Endothelial cell of umbilical vein (primary cell): ENCODE data around the gene TSN. TPM values are rescaled to one million over a fixed set of nuclear protein-coding genes. Genes with fewer than 3 reads are reported as not detected.

Experiments
- BruUV-seq: library from RNA; stranded (reverse); fragments of 400-500 nt; replicated peaks from 2 replicates; lab custom pipeline; 2021; lab: Mats Ljungman, UMichigan
- CTCF ChIA-PET: fragments of 300-600, 350-600 bp; sonication (Branson Sonifier 250); formaldehyde crosslinking; loops from one replicate; lab custom pipeline; 2021; ENCODE audit warnings: antibody characterized with exemption, inconsistent platforms; lab: Charles Lee
- POLR2A ChIA-PET: fragments of 300-600, 350-600 bp; sonication (Branson Sonifier 250); formaldehyde crosslinking; loops from one replicate; lab custom pipeline; 2021; ENCODE audit warnings: antibody characterized with exemption, inconsistent platforms; lab: Charles Lee
- DNase-seq: peaks from one replicate; pipeline ENCODE4 v3.0.0-alpha.2; 2011; ENCODE audit warnings: low read depth, low spot score
- FAIRE-seq: peaks from 2 replicates; lab custom pipeline; 2011; peaks lifted over from hg19 to GRCh38; lab: Jason Lieb, UNC
- H2AFZ ChIP-seq: 2 replicates; pipeline ENCODE4 v1.6.0; 2012; ENCODE audit warnings: low read depth, low read length, control low read depth, inconsistent platforms
- H3K27ac ChIP-seq: 2 replicates; pipeline ENCODE4 v1.5.1; 2011; ENCODE audit warnings: low read depth, mild to moderate bottlenecking, control low read depth, low read length, moderate library complexity; ENCODE audit not compliant: insufficient read depth
- H3K27me3 ChIP-seq, 2 experiments: 2 replicates each; pipeline versions ENCODE4 v1.6.0 to v1.6.1; 2011; ENCODE audit warnings: low read length in 2 of 2, mixed read lengths in 1 of 2; ENCODE audit not compliant: control insufficient read depth in 2 of 2, insufficient read depth in 2 of 2
- H3K36me3 ChIP-seq, 2 experiments: 2 replicates in 1 of 2; 3 replicates in 1 of 2; pipeline ENCODE4 v1.5.1; 2011; ENCODE audit warnings: low read length in 2 of 2, mild to moderate bottlenecking in 1 of 2, moderate library complexity in 1 of 2; ENCODE audit not compliant: control insufficient read depth in 2 of 2, insufficient read depth in 2 of 2; ENCODE audit errors: extremely low read depth in 1 of 2
- H3K4me1 ChIP-seq: 3 replicates; pipeline ENCODE4 v1.5.1; 2011; ENCODE audit warnings: mild to moderate bottlenecking, low read length; ENCODE audit not compliant: control insufficient read depth, insufficient read depth; ENCODE audit errors: extremely low read depth
- H3K4me2 ChIP-seq: 2 replicates; pipeline ENCODE4 v1.6.1; 2011; ENCODE audit warnings: low read length, control low read depth, mixed read lengths; ENCODE audit not compliant: insufficient read depth
- H3K4me3 ChIP-seq, 3 experiments: fragments of 200-600 bp in 1 of 3; sonication (generic), shearing (Covaris generic) in 1 of 3; replicated peaks in 1 of 3; 2 replicates each; pipeline ENCODE4 v1.5.1; 2011 to 2016; ENCODE audit warnings: control low read depth in 3 of 3, low read length in 3 of 3, mild to moderate bottlenecking in 2 of 3, inconsistent platforms in 1 of 3, low read depth in 1 of 3, moderate library complexity in 1 of 3; ENCODE audit not compliant: insufficient read depth in 1 of 3
- H3K79me2 ChIP-seq: 2 replicates; pipeline ENCODE4 v1.6.0; 2012; ENCODE audit warnings: low read length, inconsistent platforms; ENCODE audit not compliant: control insufficient read depth, insufficient read depth
- H3K9ac ChIP-seq: replicated peaks from 2 replicates; pipeline ENCODE3; 2011; ENCODE audit warnings: low read length, control low read depth; ENCODE audit not compliant: insufficient read depth; ENCODE audit errors: extremely low read depth
- H3K9me1 ChIP-seq: replicated peaks from 3 replicates; pipeline ENCODE4 v1.6.0; 2011; ENCODE audit warnings: mild to moderate bottlenecking, low read length; ENCODE audit not compliant: control insufficient read depth, insufficient read depth; ENCODE audit errors: extremely low read depth
- H3K9me3 ChIP-seq: replicated peaks from 2 replicates; pipeline ENCODE4 v1.5.1; 2012; ENCODE audit warnings: low read length, inconsistent platforms; ENCODE audit not compliant: control insufficient read depth, insufficient read depth
- H4K20me1 ChIP-seq: replicated peaks from 2 replicates; pipeline ENCODE3; 2011; ENCODE audit warnings: mild to moderate bottlenecking, low read length; ENCODE audit not compliant: control insufficient read depth, insufficient read depth; ENCODE audit errors: extremely low read depth
- CTCF ChIP-seq, 2 donors: IDR thresholded peaks; 1 replicate in 1 of 2; 2 replicates in 1 of 2; pipeline ENCODE4 v1.5.1; 2011; ENCODE audit warnings: low read length in 2 of 2, mild to moderate bottlenecking in 2 of 2, moderate library complexity in 2 of 2, control low read depth in 1 of 2, inconsistent platforms in 1 of 2, low read depth in 1 of 2; ENCODE audit not compliant: insufficient read depth in 1 of 2; ENCODE audit errors: extremely low read depth in 1 of 2
- EZH2 ChIP-seq: IDR thresholded peaks from 2 replicates; pipeline ENCODE4 v1.6.1; 2012; ENCODE audit warnings: borderline replicate concordance, low read depth, mild to moderate bottlenecking, moderate library complexity, low read length, inconsistent platforms; ENCODE audit not compliant: severe bottlenecking
- FOS ChIP-seq: IDR thresholded peaks from 2 replicates; pipeline ENCODE4 v1.6.1; 2011; ENCODE audit warnings: mild to moderate bottlenecking, low read length, moderate library complexity, borderline replicate concordance; ENCODE audit not compliant: insufficient read depth
- GATA2 ChIP-seq: IDR thresholded peaks from 2 replicates; pipeline ENCODE4 v1.7.0; 2011; ENCODE audit warnings: low read depth, mild to moderate bottlenecking, moderate library complexity, mixed read lengths, low read length; ENCODE audit not compliant: insufficient read length, insufficient read depth
- JUN ChIP-seq: IDR thresholded peaks from 2 replicates; pipeline ENCODE4 v1.6.1; 2011; ENCODE audit warnings: borderline replicate concordance, low read depth; ENCODE audit not compliant: insufficient read length, insufficient read depth
- MYC ChIP-seq: IDR thresholded peaks from one replicate; pipeline ENCODE4 v1.6.1; 2011; ENCODE audit warnings: mild to moderate bottlenecking, low read depth, low read length
- POLR2A ChIP-seq: IDR thresholded peaks from 2 replicates; pipeline ENCODE4 v1.6.1; 2012; ENCODE audit warnings: low read depth, mild to moderate bottlenecking, control low read depth, low read length
- POLR2AphosphoS5 ChIP-seq: IDR thresholded peaks from 2 replicates; pipeline ENCODE4 v1.6.1; 2012; ENCODE audit warnings: low read depth, mild to moderate bottlenecking, control low read depth, low read length, moderate library complexity; ENCODE audit not compliant: insufficient read depth
- dilution Hi-C: fragments of 300-500 bp; cut with MboI; formaldehyde crosslinking; loops from one replicate; pipeline ENCODE4 v1.15.0; 2019; ENCODE audit warnings: low sequenced_read_pairs; ENCODE audit not compliant: extremely low pct_ligation_motif_present
- intact Hi-C: fragments of 100-400 bp; cut with micrococcal nuclease; formaldehyde crosslinking; loops from one replicate; pipeline ENCODE4 v1.10.0; 2022
- polyA plus RNA-seq, 4 experiments: library from polyadenylated mRNA; depleted of rRNA in 3 of 4; stranded (reverse) in 3 of 4; unstranded in 1 of 4; fragments of >200 nt; gene quantifications; 2 replicates each; pipeline versions ENCODE4 v1.2.1 to v1.2.3, GENCODE V29; 2011 to 2012; ENCODE audit warnings: missing spikeins in 1 of 4
- total RNA-seq: library from RNA; stranded (reverse); gene quantifications from 2 replicates; pipeline ENCODE4 v1.2.3, GENCODE V29; 2021
- TF ChIP-seq, protein P1 (sequence below): IDR thresholded peaks from 2 replicates; pipeline ENCODE4 v1.6.1; 2011; ENCODE audit not compliant: insufficient read depth, insufficient read length

The TSN gene
- total and polyA plus RNA-seq, 2 donors (not counting 3 experiments of a cell fraction or from before 2014, with no cell fraction given) = 33.2 to 76.1 TPM

- Histone ChIP-seq H2AFZ (no peak overlapping the region), H3K4me3 (no peak overlapping the region), H3K9ac (no peak overlapping the region), H3K79me2 (no peaks in the 10 kb centered on the region), H3K4me2 (no peak overlapping the region), H3K9me3 (no peaks in the 10 kb centered on the region), H3K36me3 (no peaks in the 10 kb centered on the region), H3K27me3 (peaks cover 0 to 7% of the 10 kb centered on the region in 2 experiments), H4K20me1 (no peaks in the 10 kb centered on the region), H3K27ac (no peak overlapping the region), H3K9me1 (no peaks in the 10 kb centered on the region), H3K4me1 (no peaks in the 10 kb centered on the region)
- FAIRE-seq (no peak), DNase-seq (no peak)
- intact Hi-C loops = no loop called here
- dilution Hi-C loops = no loop called here
- TF ChIP-seq POLR2A (no peak), GATA2 (no peak), FOS (no peak), JUN (no peak), CTCF (IDR thresholded peaks at IDR 0.05; ENCODE audit: extremely low read depth in 1 of 2, insufficient read depth in 1 of 2, low read depth in 1 of 2, low read length in 2 of 2) (no peak), EZH2 (no peak), POLR2AphosphoS5 (no peak), MYC (no peak)
- TF ChIP-seq, protein P1, sequence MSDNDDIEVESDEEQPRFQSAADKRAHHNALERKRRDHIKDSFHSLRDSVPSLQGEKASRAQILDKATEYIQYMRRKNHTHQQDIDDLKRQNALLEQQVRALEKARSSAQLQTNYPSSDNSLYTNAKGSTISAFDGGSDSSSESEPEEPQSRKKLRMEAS = no peak
- ChIA-PET CTCF (no interaction called here), POLR2A (no interaction called here)
- no TSS peak for BruUV-seq
These were observed 49.5 kb upstream of the TSN start for GRCh38 chr2:121705958-121706357.
